Measurements from ENCODE around the gene CELF6. TPM values are rescaled to one million over a fixed set of nuclear protein-coding genes. Genes with fewer than 3 reads are reported as not detected.

Gene CELF6
- polyA plus RNA-seq, 3 donors, result 2.9 TPM; not detected in 2

- no peak overlapping the region for H3K9ac ChIP-seq (ENCODE audit: insufficient read depth, low read length, poor library complexity, severe bottlenecking)
- H3K79me2 ChIP-seq (ENCODE audit: insufficient read depth, low read length), result peaks cover 94% of the 10 kb centered on the region
- H3K27ac ChIP-seq (ENCODE audit: low read depth in 1 of 2, low read length in 2 of 2), result peak overlapping the region in 1 of 2 donors; percentile 29
- H3K36me3 ChIP-seq (replicated peaks in 1 of 2; ENCODE audit: control insufficient read depth in 1 of 2, insufficient read depth in 2 of 2, low read length in 2 of 2), result peaks cover 3 to 41% of the 10 kb centered on the region in 2 donors
- no peaks in the 10 kb centered on the region for H3K27me3 ChIP-seq (ENCODE audit: control insufficient read depth in 2 of 2, insufficient read depth in 2 of 2, low read length in 2 of 2)
- peaks cover 80% of the 10 kb centered on the region for H4K20me1 ChIP-seq (ENCODE audit: insufficient read depth, low read length)
- WGBS (ENCODE audit: insufficient coverage), result 63% methylated on average over 1 of the region's 1 CpG
- H2AFZ ChIP-seq (ENCODE audit: insufficient read depth, low read depth, low read length, poor library complexity, severe bottlenecking), result no peak overlapping the region
- H3K9me3 ChIP-seq (replicated peaks in 1 of 2; ENCODE audit: control insufficient read depth in 1 of 2, insufficient read depth in 1 of 2, low read length in 2 of 2), result no peaks in the 10 kb centered on the region
- Mint-ChIP-seq H3K4me3 (no peak overlapping the region), H3K27me3 (ENCODE audit: low read depth in 3 of 3) (no peaks in the 10 kb centered on the region), H3K36me3 (peaks cover 13 to 29% of the 10 kb centered on the region in 2 donors), H3K9me3 (no peaks in the 10 kb centered on the region), H3K27ac (no peak overlapping the region), H3K4me1 (peaks cover 35% of the 10 kb centered on the region)
- TF ChIP-seq CTCF (IDR thresholded peaks at IDR 0.05), result no peak
- peaks cover 18 to 23% of the 10 kb centered on the region in 2 donors for H3K4me1 ChIP-seq (ENCODE audit: control insufficient read depth in 1 of 2, insufficient read depth in 2 of 2, low read length in 2 of 2)
- no peak overlapping the region for H3K4me2 ChIP-seq (replicated peaks; ENCODE audit: extremely low read depth, low read length, poor library complexity, severe bottlenecking)
- no peak overlapping the region for H3K4me3 ChIP-seq (replicated peaks in 1 of 3; ENCODE audit: low read depth in 2 of 3, low read length in 3 of 3)
- intact Hi-C loops (cut with micrococcal nuclease), result no loop called here
- no peak for DNase-seq
Observed at GRCh38 chr15:72361176-72361575, 41.2 kb upstream of the CELF6 start.

- Histone ChIP-seq H3K27me3 (ENCODE audit: control insufficient read depth in 2 of 2, insufficient read depth in 2 of 2, low read length in 2 of 2) (no peaks in the 10 kb centered on the region), H2AFZ (ENCODE audit: insufficient read depth, low read depth, low read length, poor library complexity, severe bottlenecking) (no peak overlapping the region), H3K36me3 (replicated peaks in 1 of 2; ENCODE audit: control insufficient read depth in 1 of 2, insufficient read depth in 2 of 2, low read length in 2 of 2) (peaks cover 26 to 66% of the 10 kb centered on the region in 2 donors), H3K4me1 (ENCODE audit: control insufficient read depth in 1 of 2, insufficient read depth in 2 of 2, low read length in 2 of 2) (peaks cover 16 to 19% of the 10 kb centered on the region in 2 donors), H3K4me2 (replicated peaks; ENCODE audit: extremely low read depth, low read length, poor library complexity, severe bottlenecking) (no peak overlapping the region), H3K27ac (ENCODE audit: low read depth in 1 of 2, low read length in 2 of 2) (no peak overlapping the region), H3K4me3 (replicated peaks in 1 of 3; ENCODE audit: low read depth in 2 of 3, low read length in 3 of 3) (no peak overlapping the region), H4K20me1 (ENCODE audit: insufficient read depth, low read length) (peaks cover 88% of the 10 kb centered on the region), H3K79me2 (ENCODE audit: insufficient read depth, low read length) (peaks cover 78% of the 10 kb centered on the region), H3K9me3 (replicated peaks in 1 of 2; ENCODE audit: control insufficient read depth in 1 of 2, insufficient read depth in 1 of 2, low read length in 2 of 2) (no peaks in the 10 kb centered on the region), H3K9ac (ENCODE audit: insufficient read depth, low read length, poor library complexity, severe bottlenecking) (no peak overlapping the region)
- Mint-ChIP-seq H3K9me3 (no peaks in the 10 kb centered on the region), H3K4me1 (peaks cover 29% of the 10 kb centered on the region), H3K4me3 (no peak overlapping the region), H3K27ac (peak overlapping the region in 1 of 7 donors; percentile 75), H3K27me3 (ENCODE audit: low read depth in 3 of 3) (no peaks in the 10 kb centered on the region), H3K36me3 (peaks cover 34 to 53% of the 10 kb centered on the region in 2 donors)
- no peak for DNase-seq
- intact Hi-C loops (cut with micrococcal nuclease), result no loop called here
- no peak for TF ChIP-seq CTCF (IDR thresholded peaks at IDR 0.05)
- WGBS (ENCODE audit: insufficient coverage), result 90% methylated on average over 5 of the region's 7 CpGs
Observed at GRCh38 chr15:72358650-72359171, 38.8 kb upstream of the CELF6 start.
